Measurements from ENCODE around the gene MAML3.
A peak's percentile ranks its signal among the peaks of the same experiment; 100 is the strongest.

MAML3 gene

DNA sequence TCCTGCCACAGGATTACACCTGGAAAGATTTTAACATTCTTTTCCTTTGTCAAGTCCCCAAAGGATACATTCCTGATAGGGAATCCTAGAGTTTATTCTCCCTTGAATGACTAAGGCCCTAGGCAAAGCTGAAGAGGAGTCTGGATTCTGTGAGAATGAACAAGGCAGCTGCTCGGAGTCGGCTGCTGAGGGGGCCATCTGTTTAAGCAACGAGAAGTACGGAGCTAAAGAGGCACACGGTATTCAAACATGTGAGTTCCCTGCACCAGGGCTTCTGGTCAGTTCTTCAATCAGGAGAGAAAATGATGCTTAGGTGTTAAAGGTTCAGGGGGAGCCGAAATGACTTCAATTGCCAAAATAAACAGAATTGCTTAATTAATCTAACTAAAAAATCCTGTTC lies 390.8 kb downstream of the MAML3 start:
- Histone ChIP-seq H3K4me1 (ENCODE audit: control insufficient read depth, low read length) (peaks cover 29% of the 10 kb centered on the region), H3K9me3 (ENCODE audit: control insufficient read depth, insufficient read depth, low read length) (no peaks in the 10 kb centered on the region), H3K36me3 (ENCODE audit: control insufficient read depth, low read length) (no peaks in the 10 kb centered on the region), H3K79me2 (ENCODE audit: control insufficient read depth, low read length) (no peaks in the 10 kb centered on the region), H3K27me3 (ENCODE audit: control insufficient read depth, low read length) (peaks cover 2% of the 10 kb centered on the region; the same call in 1 of the 2 replicates), H3F3A (ENCODE audit: control insufficient read depth, insufficient read depth) (no peaks in the 10 kb centered on the region), H3K4me3 (ENCODE audit: low read length) (no peak overlapping the region), H3K27ac (ENCODE audit: low read depth, low read length) (no peak overlapping the region), H3K9me2 (replicated peaks; ENCODE audit: control insufficient read depth, low read length) (no peaks in the 10 kb centered on the region), H4K20me1 (ENCODE audit: control insufficient read depth, insufficient read depth, low read depth, low read length) (no peaks in the 10 kb centered on the region), H3K4me2 (ENCODE audit: low read length) (no peak overlapping the region)
- TF ChIP-seq, protein P1, sequence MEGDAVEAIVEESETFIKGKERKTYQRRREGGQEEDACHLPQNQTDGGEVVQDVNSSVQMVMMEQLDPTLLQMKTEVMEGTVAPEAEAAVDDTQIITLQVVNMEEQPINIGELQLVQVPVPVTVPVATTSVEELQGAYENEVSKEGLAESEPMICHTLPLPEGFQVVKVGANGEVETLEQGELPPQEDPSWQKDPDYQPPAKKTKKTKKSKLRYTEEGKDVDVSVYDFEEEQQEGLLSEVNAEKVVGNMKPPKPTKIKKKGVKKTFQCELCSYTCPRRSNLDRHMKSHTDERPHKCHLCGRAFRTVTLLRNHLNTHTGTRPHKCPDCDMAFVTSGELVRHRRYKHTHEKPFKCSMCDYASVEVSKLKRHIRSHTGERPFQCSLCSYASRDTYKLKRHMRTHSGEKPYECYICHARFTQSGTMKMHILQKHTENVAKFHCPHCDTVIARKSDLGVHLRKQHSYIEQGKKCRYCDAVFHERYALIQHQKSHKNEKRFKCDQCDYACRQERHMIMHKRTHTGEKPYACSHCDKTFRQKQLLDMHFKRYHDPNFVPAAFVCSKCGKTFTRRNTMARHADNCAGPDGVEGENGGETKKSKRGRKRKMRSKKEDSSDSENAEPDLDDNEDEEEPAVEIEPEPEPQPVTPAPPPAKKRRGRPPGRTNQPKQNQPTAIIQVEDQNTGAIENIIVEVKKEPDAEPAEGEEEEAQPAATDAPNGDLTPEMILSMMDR (IDR thresholded peaks at IDR 0.05; ENCODE audit: low read depth, low read length, poor library complexity, severe bottlenecking), result no peak
- no peak for TF ChIP-seq EZH2phosphoT487 (IDR thresholded peaks at IDR 0.05; ENCODE audit: borderline replicate concordance, low read length)

- Histone ChIP-seq H3K9me2 (replicated peaks; ENCODE audit: control insufficient read depth, low read length) (no peaks in the 10 kb centered on the region), H3F3A (ENCODE audit: control insufficient read depth, insufficient read depth) (no peaks in the 10 kb centered on the region), H3K27ac (ENCODE audit: low read depth, low read length) (no peak overlapping the region), H3K4me3 (ENCODE audit: low read length) (no peak overlapping the region), H3K79me2 (ENCODE audit: control insufficient read depth, low read length) (no peaks in the 10 kb centered on the region), H3K9me3 (ENCODE audit: control insufficient read depth, insufficient read depth, low read length) (no peaks in the 10 kb centered on the region), H3K27me3 (ENCODE audit: control insufficient read depth, low read length) (peaks cover 2% of the 10 kb centered on the region; the same call in 1 of the 2 replicates), H3K4me1 (ENCODE audit: control insufficient read depth, low read length) (peaks cover 29% of the 10 kb centered on the region), H3K4me2 (ENCODE audit: low read length) (no peak overlapping the region), H4K20me1 (ENCODE audit: control insufficient read depth, insufficient read depth, low read depth, low read length) (no peaks in the 10 kb centered on the region), H3K36me3 (ENCODE audit: control insufficient read depth, low read length) (no peaks in the 10 kb centered on the region)
- TF ChIP-seq, protein P1 (IDR thresholded peaks at IDR 0.05; ENCODE audit: low read depth, low read length, poor library complexity, severe bottlenecking), result no peak
- no peak for TF ChIP-seq EZH2phosphoT487 (IDR thresholded peaks at IDR 0.05; ENCODE audit: borderline replicate concordance, low read length)
Observed at GRCh38 chr4:139762720-139763119, 391.3 kb downstream of the MAML3 start.

DNA sequence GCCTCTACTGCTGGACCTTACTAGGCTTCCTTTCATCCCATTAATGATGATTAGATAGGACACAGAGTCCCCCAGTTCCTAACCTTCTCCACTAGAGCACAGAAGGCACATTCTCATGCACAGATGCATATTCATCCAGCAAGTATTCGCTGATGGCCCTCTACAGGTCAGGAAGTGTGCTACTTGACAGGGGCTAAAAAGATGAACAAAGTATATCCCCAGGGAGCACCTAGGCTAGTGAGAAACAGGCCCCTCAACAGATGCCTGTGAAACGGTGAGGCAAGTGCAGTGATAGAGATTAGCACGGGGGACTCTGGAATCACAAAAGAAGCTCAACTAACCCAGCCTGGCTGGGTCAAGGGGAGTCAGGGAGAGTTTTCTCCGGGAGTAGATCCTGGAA lies 392.5 kb downstream of the MAML3 start:
- H3K9me2 ChIP-seq (replicated peaks; ENCODE audit: control insufficient read depth, low read length), result no peaks in the 10 kb centered on the region
- H3K4me3 ChIP-seq (ENCODE audit: low read length), result no peak overlapping the region
- TF ChIP-seq EZH2phosphoT487 (IDR thresholded peaks at IDR 0.05; ENCODE audit: borderline replicate concordance, low read length), result no peak
- TF ChIP-seq, protein P1 (IDR thresholded peaks at IDR 0.05; ENCODE audit: low read depth, low read length, poor library complexity, severe bottlenecking), result peak; percentile 65
- H3F3A ChIP-seq (ENCODE audit: control insufficient read depth, insufficient read depth), result no peaks in the 10 kb centered on the region
- H3K4me2 ChIP-seq (ENCODE audit: low read length), result peak overlapping the region; percentile 41
- peaks cover 2% of the 10 kb centered on the region; the same call in 1 of the 2 replicates for H3K27me3 ChIP-seq (ENCODE audit: control insufficient read depth, low read length)
- no peaks in the 10 kb centered on the region for H3K79me2 ChIP-seq (ENCODE audit: control insufficient read depth, low read length)
- H3K4me1 ChIP-seq (ENCODE audit: control insufficient read depth, low read length), result peaks cover 29% of the 10 kb centered on the region
- no peaks in the 10 kb centered on the region for H3K9me3 ChIP-seq (ENCODE audit: control insufficient read depth, insufficient read depth, low read length)
- no peaks in the 10 kb centered on the region for H3K36me3 ChIP-seq (ENCODE audit: control insufficient read depth, low read length)
- H4K20me1 ChIP-seq (ENCODE audit: control insufficient read depth, insufficient read depth, low read depth, low read length), result no peaks in the 10 kb centered on the region
- no peak overlapping the region for H3K27ac ChIP-seq (ENCODE audit: low read depth, low read length)

Data from DOHH2 (cell line).